Stimulated activated CD8-positive, alpha-beta memory T cell treated with anti-CD3 and anti-CD28 coated beads, Interleukin-4, amount 100 ng/mL, for 4 hours (primary cell): ENCODE results near the gene SHOC2.

Experiments
- DNase-seq, 2 donors: peaks; one replicate each; pipeline ENCODE4 v3.0.0-alpha.2; 2020; ENCODE audit warnings: low read depth in 2 of 2, low spot score in 1 of 2

Gene SHOC2

GRCh38 chr10:110919349-110919931 lies at the start of gene SHOC2:
SHOC2 (plus strand) TSS chr10:110919604; CDS start chr10:110964359, 44,755 bp downstream.
- DNase-seq = peak; percentile 93 to 99

GRCh38 chr10:110870823-110871297 lies 48.5 kb upstream of the SHOC2 start:
- no peak for DNase-seq

GRCh38 chr10:110871298-110872084 lies 47.9 kb upstream of the SHOC2 start, which contains the start of gene PDCD4:
PDCD4 (plus strand) TSS chr10:110871928; CDS start chr10:110876028, 4,100 bp downstream.
- peak; percentile 85 to 90 for DNase-seq

GRCh38 chr10:110872145-110872983 lies 47.0 kb upstream of the SHOC2 start:
- DNase-seq = peak in 1 of 2 donors; percentile 68

GRCh38 chr10:110872984-110873923 lies 46.1 kb upstream of the SHOC2 start:
- no peak for DNase-seq

- no peak for DNase-seq
Measured at GRCh38 chr10:110873951-110874350, 45.5 kb upstream of the SHOC2 start.

- no peak for DNase-seq
Measured at GRCh38 chr10:110876000-110876399, 43.4 kb upstream of the SHOC2 start.

- no peak for DNase-seq
Measured at GRCh38 chr10:110876788-110877187, 42.6 kb upstream of the SHOC2 start.

GRCh38 chr10:110880012-110880411 lies 39.4 kb upstream of the SHOC2 start:
- no peak for DNase-seq

GRCh38 chr10:110881247-110881646 lies 38.2 kb upstream of the SHOC2 start:
- DNase-seq = no peak

GRCh38 chr10:110881905-110882304 lies 37.5 kb upstream of the SHOC2 start:
- DNase-seq = no peak

GRCh38 chr10:110883924-110884323 lies 35.5 kb upstream of the SHOC2 start:
- DNase-seq = no peak

- no peak for DNase-seq
Measured at GRCh38 chr10:110885932-110886674, 33.3 kb upstream of the SHOC2 start.

- no peak for DNase-seq
Measured at GRCh38 chr10:110887560-110887959, 31.8 kb upstream of the SHOC2 start.

- DNase-seq = no peak
Measured at GRCh38 chr10:110892602-110893288, 26.7 kb upstream of the SHOC2 start.

GRCh38 chr10:110893559-110894179 lies 25.7 kb upstream of the SHOC2 start:
- DNase-seq = no peak

- DNase-seq = no peak
Measured at GRCh38 chr10:110897184-110897583, 22.2 kb upstream of the SHOC2 start.

- DNase-seq = no peak
Measured at GRCh38 chr10:110898391-110898790, 21.0 kb upstream of the SHOC2 start.

- DNase-seq = no peak
Measured at GRCh38 chr10:110900983-110901382, 18.4 kb upstream of the SHOC2 start.
